Spleen (tissue), 7 donors: ENCODE measurements around the gene GALNT17.

Source experiments
- POLR2A ChIP-seq, 3 donors: fragments of 450-650 bp; IDR thresholded peaks; one replicate each; pipeline ENCODE4 v1.5.1; 2017; ENCODE audit warnings: antibody characterized with exemption in 3 of 3, mild to moderate bottlenecking in 1 of 3
- POLR2AphosphoS5 ChIP-seq, 3 donors: sonication (generic); formaldehyde crosslinking; IDR thresholded peaks; one replicate each; pipeline ENCODE4 v1.5.1; 2017; ENCODE audit warnings: antibody characterized with exemption in 3 of 3
- TF ChIP-seq, protein P1 (sequence below), 11 experiments: fragments of 200-600 bp in 7 of 11; fragments of 450-650 bp in 4 of 11; sonication (generic) in 4 of 11; IDR thresholded peaks in 8 of 11; conservative IDR thresholded peaks in 3 of 11; 1 replicate in 7 of 11; 2 replicates in 4 of 11; pipeline versions ENCODE4 v1.4.0 to v1.8.0; 2016 to 2021; ENCODE audit warnings: antibody characterized with exemption in 11 of 11, inconsistent platforms in 4 of 11, mild to moderate bottlenecking in 1 of 11
- donor health status: DM: no; HTN: no; CAD: no; lungs with moderate emphysema.
- donor health status: DM: no; HTN: no; CAD: no.
- donor health status: DM: no; HTN: no; CAD: no.

GRCh38 chr7:71236230-71237105 lies 104.5 kb downstream of the GALNT17 start:
- TF ChIP-seq, protein P1, sequence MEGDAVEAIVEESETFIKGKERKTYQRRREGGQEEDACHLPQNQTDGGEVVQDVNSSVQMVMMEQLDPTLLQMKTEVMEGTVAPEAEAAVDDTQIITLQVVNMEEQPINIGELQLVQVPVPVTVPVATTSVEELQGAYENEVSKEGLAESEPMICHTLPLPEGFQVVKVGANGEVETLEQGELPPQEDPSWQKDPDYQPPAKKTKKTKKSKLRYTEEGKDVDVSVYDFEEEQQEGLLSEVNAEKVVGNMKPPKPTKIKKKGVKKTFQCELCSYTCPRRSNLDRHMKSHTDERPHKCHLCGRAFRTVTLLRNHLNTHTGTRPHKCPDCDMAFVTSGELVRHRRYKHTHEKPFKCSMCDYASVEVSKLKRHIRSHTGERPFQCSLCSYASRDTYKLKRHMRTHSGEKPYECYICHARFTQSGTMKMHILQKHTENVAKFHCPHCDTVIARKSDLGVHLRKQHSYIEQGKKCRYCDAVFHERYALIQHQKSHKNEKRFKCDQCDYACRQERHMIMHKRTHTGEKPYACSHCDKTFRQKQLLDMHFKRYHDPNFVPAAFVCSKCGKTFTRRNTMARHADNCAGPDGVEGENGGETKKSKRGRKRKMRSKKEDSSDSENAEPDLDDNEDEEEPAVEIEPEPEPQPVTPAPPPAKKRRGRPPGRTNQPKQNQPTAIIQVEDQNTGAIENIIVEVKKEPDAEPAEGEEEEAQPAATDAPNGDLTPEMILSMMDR (IDR thresholded peaks at IDR 0.05 in 8 of 11, conservative IDR thresholded peaks at IDR 0.05 in 3 of 11) = no peak
- TF ChIP-seq POLR2A (IDR thresholded peaks at IDR 0.05) = no peak
- TF ChIP-seq POLR2AphosphoS5 (IDR thresholded peaks at IDR 0.05) = peak in 1 of 3 donors; percentile 50
